H1 (cell line): ENCODE measurements around the gene USP13. TPM values are rescaled to one million over a fixed set of nuclear protein-coding genes. Genes with fewer than 3 reads are reported as not detected.

Experiments
- CTCF ChIA-PET: fragments of 300-600 bp; sonication (Branson Sonifier 250); formaldehyde crosslinking; loops from one replicate; lab custom pipeline; 2021; ENCODE audit not compliant: partially characterized antibody; lab: Charles Lee
- POLR2A ChIA-PET: fragments of 300-600 bp; sonication (Branson Sonifier 250); formaldehyde crosslinking; loops from one replicate; lab custom pipeline; 2021; ENCODE audit warnings: inconsistent platforms; ENCODE audit not compliant: partially characterized antibody; lab: Charles Lee
- DNase-seq, 2 experiments: peaks; one replicate each; pipeline versions ENCODE4 v3.0.0 to v3.0.0-alpha.2; 2010 to 2022; ENCODE audit warnings: low spot score in 2 of 2, low read depth in 1 of 2, mixed read lengths in 1 of 2
- FAIRE-seq: peaks from 2 replicates; lab custom pipeline; 2011; peaks lifted over from hg19 to GRCh38; lab: Jason Lieb, UNC
- H2AFZ ChIP-seq: 2 replicates; pipeline ENCODE4 v1.8.1; 2012; ENCODE audit warnings: low read length, inconsistent platforms
- H2AK5ac ChIP-seq: 2 replicates; pipeline ENCODE4 v1.6.1; 2013; ENCODE audit warnings: low read depth, low read length
- H2BK120ac ChIP-seq: replicated peaks from 2 replicates; pipeline ENCODE3; 2013; ENCODE audit warnings: low read depth, low read length, inconsistent platforms
- H2BK12ac ChIP-seq: 2 replicates; pipeline ENCODE4 v1.6.1; 2013; ENCODE audit warnings: low read depth, low read length
- H2BK15ac ChIP-seq: 2 replicates; pipeline ENCODE4 v1.6.1; 2013; ENCODE audit warnings: low read length
- H2BK20ac ChIP-seq: 2 replicates; pipeline ENCODE4 v1.6.1; 2013; ENCODE audit warnings: low read length
- H2BK5ac ChIP-seq: 2 replicates; pipeline ENCODE4 v1.6.1; 2013; ENCODE audit warnings: low read depth, low read length
- H3K14ac ChIP-seq: 2 replicates; pipeline ENCODE4 v1.6.1; 2013; ENCODE audit warnings: inconsistent platforms; ENCODE audit not compliant: insufficient read length
- H3K18ac ChIP-seq: 2 replicates; pipeline ENCODE4 v1.6.1; 2013; ENCODE audit warnings: low read length; ENCODE audit errors: extremely low read depth
- H3K23ac ChIP-seq: 2 replicates; pipeline ENCODE4 v1.6.1; 2013; ENCODE audit warnings: inconsistent platforms; ENCODE audit not compliant: insufficient read length
- H3K23me2 ChIP-seq: 2 replicates; pipeline ENCODE4 v1.6.1; 2013; ENCODE audit warnings: low read depth, low read length
- H3K27ac ChIP-seq: 2 replicates; pipeline ENCODE4 v1.6.1; 2011; ENCODE audit warnings: low read depth, low read length, inconsistent platforms
- H3K27me3 ChIP-seq, 4 experiments: replicated peaks in 1 of 4; 1 replicate in 1 of 4; 2 replicates in 3 of 4; pipeline versions ENCODE4 v1.6.1 to v1.8.1; 2011 to 2013; ENCODE audit warnings: low read length in 3 of 4, mild to moderate bottlenecking in 3 of 4, inconsistent platforms in 2 of 4, mixed read lengths in 2 of 4, moderate library complexity in 1 of 4; ENCODE audit not compliant: control insufficient read depth in 3 of 4, insufficient read depth in 3 of 4; ENCODE audit errors: extremely low read depth in 1 of 4
- H3K36me3 ChIP-seq, 4 experiments: 2 replicates each; pipeline versions ENCODE4 v1.6.1 to v1.8.1; 2011 to 2013; ENCODE audit warnings: mild to moderate bottlenecking in 4 of 4, low read length in 3 of 4, moderate library complexity in 2 of 4, control low read depth in 1 of 4, inconsistent platforms in 1 of 4; ENCODE audit not compliant: insufficient read depth in 4 of 4, control insufficient read depth in 2 of 4
- H3K4ac ChIP-seq: replicated peaks from 2 replicates; pipeline ENCODE3; 2013; ENCODE audit warnings: low read length, low read depth, mixed read lengths, inconsistent platforms; ENCODE audit not compliant: insufficient read length
- H3K4me1 ChIP-seq, 4 experiments: replicated peaks in 1 of 4; 1 replicate in 1 of 4; 2 replicates in 3 of 4; pipeline versions ENCODE4 v1.6.1 to v1.8.1; 2011 to 2013; ENCODE audit warnings: low read length in 3 of 4, inconsistent platforms in 2 of 4, mixed read lengths in 1 of 4; ENCODE audit not compliant: insufficient read depth in 4 of 4, control insufficient read depth in 3 of 4
- H3K4me2 ChIP-seq, 2 experiments: 2 replicates each; pipeline versions ENCODE4 v1.6.1 to v1.8.1; 2011 to 2013; ENCODE audit warnings: low read depth in 2 of 2, low read length in 2 of 2, control low read depth in 1 of 2, inconsistent platforms in 1 of 2, mild to moderate bottlenecking in 1 of 2; ENCODE audit not compliant: insufficient read depth in 1 of 2
- H3K4me3 ChIP-seq, 4 experiments: fragments of 200-600, 300-600 bp in 1 of 4; sonication (generic), shearing (Covaris generic), sonication (Bioruptor Twin) in 1 of 4; 2 replicates each; pipeline versions ENCODE4 v1.5.1 to v1.8.1; 2011 to 2016; ENCODE audit warnings: low read length in 4 of 4, low read depth in 3 of 4, control low read depth in 2 of 4, inconsistent platforms in 2 of 4, mild to moderate bottlenecking in 2 of 4, mixed read lengths in 1 of 4, moderate library complexity in 1 of 4; ENCODE audit not compliant: insufficient read depth in 2 of 4; ENCODE audit errors: extremely low read depth in 1 of 4
- H3K56ac ChIP-seq: replicated peaks from 2 replicates; pipeline ENCODE3; 2013; ENCODE audit warnings: low read depth, mild to moderate bottlenecking, mixed read lengths, low read length, inconsistent platforms; ENCODE audit not compliant: insufficient read length
- H3K79me1 ChIP-seq: 2 replicates; pipeline ENCODE4 v1.6.1; 2013; ENCODE audit warnings: low read depth, low read length, control low read depth
- H3K79me2 ChIP-seq, 2 experiments: 2 replicates each; pipeline versions ENCODE4 v1.6.1 to v1.8.1; 2012 to 2013; ENCODE audit warnings: low read length in 2 of 2, mild to moderate bottlenecking in 2 of 2, inconsistent platforms in 1 of 2; ENCODE audit not compliant: insufficient read depth in 2 of 2, control insufficient read depth in 1 of 2
- H3K9ac ChIP-seq, 4 experiments: replicated peaks in 1 of 4; 1 replicate in 1 of 4; 2 replicates in 3 of 4; pipeline versions ENCODE4 v1.6.1 to v1.8.1; 2011 to 2013; ENCODE audit warnings: low read depth in 3 of 4, low read length in 3 of 4, control low read depth in 2 of 4, mild to moderate bottlenecking in 2 of 4, moderate library complexity in 2 of 4, inconsistent platforms in 1 of 4; ENCODE audit errors: extremely low read depth in 1 of 4
- H3K9me3 ChIP-seq, 2 experiments: 2 replicates each; pipeline versions ENCODE4 v1.6.1 to v1.8.1; 2012 to 2013; ENCODE audit warnings: mild to moderate bottlenecking in 2 of 2, moderate library complexity in 2 of 2, control low read depth in 1 of 2, inconsistent platforms in 1 of 2, low read depth in 1 of 2, low read length in 1 of 2, mixed read lengths in 1 of 2; ENCODE audit not compliant: insufficient read depth in 2 of 2
- H4K20me1 ChIP-seq, 2 experiments: replicated peaks in 1 of 2; 2 replicates each; pipeline versions ENCODE3 to v1.8.1; 2011 to 2013; ENCODE audit warnings: inconsistent platforms in 2 of 2, low read length in 2 of 2, mild to moderate bottlenecking in 1 of 2; ENCODE audit not compliant: insufficient read depth in 2 of 2, control insufficient read depth in 1 of 2
- H4K5ac ChIP-seq: 2 replicates; pipeline ENCODE4 v1.6.1; 2013; ENCODE audit warnings: low read length, low read depth, mixed read lengths, inconsistent platforms; ENCODE audit not compliant: insufficient read length
- H4K8ac ChIP-seq: 2 replicates; pipeline ENCODE4 v1.8.0; 2013; ENCODE audit warnings: mild to moderate bottlenecking, moderate library complexity, low read length, inconsistent platforms; ENCODE audit not compliant: insufficient read depth; ENCODE audit errors: extremely low read depth
- H4K91ac ChIP-seq: replicated peaks from 2 replicates; pipeline ENCODE3; 2013; ENCODE audit warnings: low read length, mixed read lengths, inconsistent platforms; ENCODE audit not compliant: insufficient read length
- CBX5 ChIP-seq: fragments of 300-800, 300-1000 bp; sonication (generic); IDR thresholded peaks from 2 replicates; pipeline ENCODE4 v1.7.1; 2016; ENCODE audit warnings: antibody characterized with exemption, low read length, low read depth
- CTCF ChIP-seq, 3 experiments: IDR thresholded peaks; 1 replicate in 2 of 3; 2 replicates in 1 of 3; pipeline versions ENCODE4 v1.5.1 to v1.6.1; 2011; ENCODE audit warnings: low read length in 3 of 3, mild to moderate bottlenecking in 3 of 3, inconsistent platforms in 2 of 3, low read depth in 1 of 3, moderate library complexity in 1 of 3; ENCODE audit not compliant: insufficient read depth in 1 of 3; ENCODE audit errors: control extremely low read depth in 1 of 3
- FOSL1 ChIP-seq: IDR thresholded peaks from 2 replicates; pipeline ENCODE4 v1.6.1; 2011; ENCODE audit warnings: mild to moderate bottlenecking, low read depth, low read length, moderate library complexity; ENCODE audit not compliant: insufficient read depth
- GABPA ChIP-seq: IDR thresholded peaks from 2 replicates; pipeline ENCODE4 v1.6.1; 2011; ENCODE audit warnings: mild to moderate bottlenecking, low read length, moderate library complexity, borderline replicate concordance; ENCODE audit not compliant: insufficient read depth
- JUND ChIP-seq: IDR thresholded peaks from 2 replicates; pipeline ENCODE4 v1.6.1; 2011; ENCODE audit warnings: mild to moderate bottlenecking, improper control_type of control experiment, low read length
- NRF1 ChIP-seq: IDR thresholded peaks from 2 replicates; pipeline ENCODE4 v1.6.1; 2011; ENCODE audit warnings: mild to moderate bottlenecking, low read depth, low read length, improper control_type of control experiment
- POLR2A ChIP-seq, 2 experiments: IDR thresholded peaks; 1 replicate in 1 of 2; 2 replicates in 1 of 2; pipeline ENCODE4 v1.6.1; 2011; ENCODE audit warnings: low read depth in 2 of 2, low read length in 2 of 2, mild to moderate bottlenecking in 2 of 2; ENCODE audit errors: control extremely low read depth in 1 of 2
- RXRA ChIP-seq: IDR thresholded peaks from 2 replicates; pipeline ENCODE4 v1.6.1; 2011; ENCODE audit warnings: low read depth, mild to moderate bottlenecking, low read length, moderate library complexity; ENCODE audit not compliant: insufficient read depth
- SP1 ChIP-seq: IDR thresholded peaks from 2 replicates; pipeline ENCODE4 v1.6.1; 2011; ENCODE audit warnings: low read depth, low read length
- TAF7 ChIP-seq: optimal IDR thresholded peaks from 2 replicates; pipeline ENCODE3; 2011; ENCODE audit warnings: low read depth, mild to moderate bottlenecking, inconsistent platforms, low read length, moderate library complexity, borderline replicate concordance
- YY1 ChIP-seq: IDR thresholded peaks from 2 replicates; pipeline ENCODE4 v1.6.1; 2011; ENCODE audit warnings: low read depth, mild to moderate bottlenecking, low read length
- WGBS, 2 experiments: shearing (Covaris generic) in 1 of 2; methylation state at CpG; one replicate each; pipeline versions ENCODE4 v1.1.6 to v1.1.7; 2013 to 2015; ENCODE audit warnings: low lambda C conversion rate in 2 of 2, mixed read lengths in 2 of 2, inconsistent platforms in 1 of 2, low coverage in 1 of 2, missing lambda C conversion rate in 1 of 2; ENCODE audit not compliant: insufficient replicate concordance in 2 of 2, insufficient coverage in 1 of 2, insufficient read length in 1 of 2; ENCODE audit errors: extremely low coverage in 1 of 2, missing lambda C conversion rate in 1 of 2; 5-methylcytosine and 5-hydroxymethylcytosine counted together
- polyA plus RNA-seq, 7 experiments: library from polyadenylated mRNA; depleted of rRNA in 3 of 7; stranded (reverse) in 5 of 7; unstranded in 2 of 7; fragments of >200 nt in 5 of 7; fragments of 200-250 nt in 2 of 7; gene quantifications; 1 replicate in 5 of 7; 2 replicates in 1 of 7; 4 replicates in 1 of 7; pipeline versions ENCODE4 v1.2.1 to v1.2.3, GENCODE V29; 2011 to 2013; ENCODE audit warnings: missing spikeins in 2 of 7, mixed read lengths in 2 of 7
- total RNA-seq: library from RNA; stranded (reverse); fragmentation: NEBNext Ultra II Directional; extraction: Animal tissue kit (Norgen Biotek cat#: 25700); gene quantifications from 2 replicates; pipeline ENCODE4 v1.2.1, GENCODE V29; 2021

Gene USP13
- total and polyA plus RNA-seq, 2 of the 8 experiments (the other 6 are each of a cell fraction or from before 2014, with no cell fraction given): 7.9 to 25.9 TPM

- Histone ChIP-seq H2AK5ac (no peak overlapping the region), H4K91ac (no peak overlapping the region), H2BK12ac (no peak overlapping the region), H4K5ac (no peak overlapping the region), H3K18ac (no peak overlapping the region), H3K4me1 (no peaks in the 10 kb centered on the region; a peak in 2 of 7 replicates), H3K27me3 (no peaks in the 10 kb centered on the region), H3K27ac (no peak overlapping the region), H3K23me2 (no peaks in the 10 kb centered on the region), H4K20me1 (no peaks in the 10 kb centered on the region), H3K4me2 (no peak overlapping the region), H3K56ac (no peak overlapping the region), H2AFZ (no peak overlapping the region), H2BK15ac (no peak overlapping the region), H2BK5ac (no peak overlapping the region), H3K79me2 (no peaks in the 10 kb centered on the region), H2BK120ac (no peak overlapping the region), H3K79me1 (no peaks in the 10 kb centered on the region), H3K23ac (no peak overlapping the region), H3K14ac (no peak overlapping the region), H3K4ac (no peak overlapping the region), H3K4me3 (no peak overlapping the region), H3K36me3 (peaks cover 3 to 22% (median 16%) of the 10 kb centered on the region in 4 experiments; a peak in 6 of 8 replicates), H3K9ac (no peak overlapping the region), H4K8ac (no peak overlapping the region), H3K9me3 (no peaks in the 10 kb centered on the region), H2BK20ac (no peak overlapping the region)
- ChIA-PET CTCF (interaction anchor here (0.9 to 2.3 kb wide), 15 partner anchors 9 to 828 kb away, joined by 3 to 16 read pairs (median 4); no protein-coding TSS in a partner anchor), POLR2A (no interaction called here)
- 95% methylated on average over 4 of the region's 4 CpGs; no CpG with 5 or more reads in 1 of the 2 experiments for WGBS, 2 experiments
- no peak for FAIRE-seq
- no peak for DNase-seq
- TF ChIP-seq RXRA: no peak
- TF ChIP-seq NRF1: no peak
- TF ChIP-seq TAF7: no peak
- no peak for TF ChIP-seq GABPA
- no peak for TF ChIP-seq CTCF (IDR thresholded peaks at IDR 0.05; ENCODE audit: control extremely low read depth in 1 of 3, insufficient read depth in 1 of 3, low read depth in 1 of 3, low read length in 3 of 3)
- no peak for TF ChIP-seq JUND
- no peak for TF ChIP-seq POLR2A (IDR thresholded peaks at IDR 0.05; ENCODE audit: control extremely low read depth in 1 of 2, low read depth in 2 of 2, low read length in 2 of 2)
- no peak for TF ChIP-seq YY1
- no peak for TF ChIP-seq FOSL1
- TF ChIP-seq CBX5: no peak
- no peak for TF ChIP-seq SP1
Observed at GRCh38 chr3:179766416-179767133, 113.7 kb downstream of the USP13 start.
